Stimulated activated CD8-positive, alpha-beta memory T cell treated with anti-CD3 and anti-CD28 coated beads, Interleukin-15, amount 100 ng/mL, for 48 hours (primary cell): ENCODE results near the gene EXOC1.
A peak's percentile ranks its signal among the peaks of the same experiment; 100 is the strongest.
"Not testable (repeated sequence)": the region's sequence is repeated elsewhere in the genome, so short reads cannot be mapped to it uniquely, and the experiment has no call there.

Experiments
- DNase-seq, 2 donors: peaks; one replicate each; pipeline ENCODE4 v3.0.0-alpha.2; 2020; ENCODE audit warnings: low read depth in 2 of 2

EXOC1 gene

GRCh38 chr4:55906323-55906722, 52.9 kb downstream of the EXOC1 start:
- DNase-seq, result no peak

GRCh38 chr4:55906989-55907388, 53.5 kb downstream of the EXOC1 start:
- DNase-seq, result no peak

GRCh38 chr4:55907469-55907868, 54.0 kb downstream of the EXOC1 start:
- no peak for DNase-seq

- DNase-seq, result no peak
Measured at GRCh38 chr4:55910140-55910539, 56.7 kb downstream of the EXOC1 start.

- DNase-seq, result no peak
Measured at GRCh38 chr4:55912249-55912648, 58.8 kb downstream of the EXOC1 start.

- DNase-seq, result no peak
Measured at GRCh38 chr4:55920571-55920970, 67.1 kb downstream of the EXOC1 start.

GRCh38 chr4:55921093-55921492, 67.6 kb downstream of the EXOC1 start:
- DNase-seq, result no peak

- DNase-seq, result no peak
Measured at GRCh38 chr4:55925241-55925640, 71.8 kb downstream of the EXOC1 start.

GRCh38 chr4:55926610-55927009, 73.2 kb downstream of the EXOC1 start:
- DNase-seq, result no peak

GRCh38 chr4:55927803-55928437, 74.5 kb downstream of the EXOC1 start:
- no peak for DNase-seq

GRCh38 chr4:55928846-55929245, 75.4 kb downstream of the EXOC1 start:
- no peak for DNase-seq

- DNase-seq, result no peak
Measured at GRCh38 chr4:55931043-55931442, 77.6 kb downstream of the EXOC1 start.

- no peak for DNase-seq
Measured at GRCh38 chr4:55931833-55932232, 78.4 kb downstream of the EXOC1 start.

- DNase-seq, result no peak
Measured at GRCh38 chr4:55932511-55932910, 79.1 kb downstream of the EXOC1 start.

- no peak for DNase-seq
Measured at GRCh38 chr4:55933611-55934010, 80.2 kb downstream of the EXOC1 start.

GRCh38 chr4:55935907-55936306, 82.5 kb downstream of the EXOC1 start:
- not testable (repeated sequence) for DNase-seq

- DNase-seq, result no peak
Measured at GRCh38 chr4:55938481-55938880, 85.0 kb downstream of the EXOC1 start.

GRCh38 chr4:55939421-55939820, 86.0 kb downstream of the EXOC1 start:
- no peak for DNase-seq

GRCh38 chr4:55941881-55942396, 88.5 kb downstream of the EXOC1 start:
- no peak for DNase-seq

- DNase-seq, result no peak
Measured at GRCh38 chr4:55947254-55947882, 93.9 kb downstream of the EXOC1 start.

- no peak for DNase-seq
Measured at GRCh38 chr4:55947912-55948725, 94.7 kb downstream of the EXOC1 start.

- DNase-seq, result peak; percentile 89 to 90
Measured at GRCh38 chr4:55948726-55949481, 95.5 kb downstream of the EXOC1 start, which contains the start of gene CEP135. Gene CEP135 (plus strand): TSS chr4:55948945. CDS start chr4:55952131, 3,186 bp downstream.
